ENCODE results near the gene NELFCD.
A peak's percentile ranks its signal among the peaks of the same experiment; 100 is the strongest.
"Not testable (repeated sequence)": the region's sequence is repeated elsewhere in the genome, so short reads cannot be mapped to it uniquely, and the experiment has no call there.

NELFCD gene

DNA sequence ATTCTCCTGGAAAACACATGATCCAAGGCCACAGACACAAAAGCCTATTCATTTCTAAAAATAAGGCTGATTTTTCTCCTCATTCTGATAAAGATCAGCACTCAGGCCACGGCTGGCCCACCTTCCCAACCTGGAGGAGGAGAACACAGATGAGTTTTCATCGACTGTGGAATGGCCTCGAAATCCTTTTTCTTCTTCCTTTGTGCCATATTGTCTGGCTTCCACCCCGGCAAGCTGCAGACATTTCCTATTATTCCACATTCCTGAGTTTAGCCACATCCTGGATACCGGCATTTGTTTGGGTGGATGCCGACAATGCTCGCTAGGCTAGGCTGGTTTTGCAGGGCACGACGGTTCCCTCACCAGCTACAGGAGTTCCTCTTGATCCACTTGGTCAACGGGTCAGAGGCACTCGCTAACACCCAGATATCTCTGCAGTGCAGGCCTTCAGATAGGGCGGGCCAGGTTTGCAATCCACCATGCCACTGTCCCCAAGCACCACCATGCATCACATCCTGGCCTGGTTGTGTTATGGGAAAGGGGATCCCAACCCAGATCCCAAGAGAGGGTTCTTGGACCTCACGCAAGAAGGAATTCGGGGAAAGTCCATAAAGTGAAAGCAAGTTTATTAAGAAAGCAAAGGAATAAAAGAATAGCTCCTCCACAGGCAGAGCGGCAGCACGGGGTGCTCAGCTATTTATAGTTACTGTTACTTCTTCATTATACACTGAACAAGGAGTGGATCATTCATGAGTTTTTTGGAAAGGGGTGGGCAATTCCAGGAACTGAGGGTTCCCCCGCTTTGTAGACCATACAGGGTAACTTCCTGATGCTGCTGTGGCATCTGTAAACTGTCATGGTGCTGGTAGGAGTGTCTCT, 30.2 kb downstream of the NELFCD start:
- 69 to 82% methylated on average over 12 of the region's 17 CpGs for WGBS, 2 experiments (ENCODE audit: insufficient coverage in 2 of 2)
- no peaks in the 10 kb centered on the region for H3K36me3 ChIP-seq (ENCODE audit: control insufficient read depth, insufficient read depth, low read length)
- peak overlapping the region; percentile 93 for H3K27ac ChIP-seq (ENCODE audit: low read depth, low read length, severe bottlenecking)
- H3K4me3 ChIP-seq (ENCODE audit: extremely low read depth, insufficient read depth, low read length, poor library complexity, severe bottlenecking): no peak overlapping the region
- H3K4me1 ChIP-seq (ENCODE audit: control insufficient read depth, insufficient read depth, low read length, poor library complexity, severe bottlenecking): peaks cover 29% of the 10 kb centered on the region
- no peaks in the 10 kb centered on the region for H3K9me3 ChIP-seq (ENCODE audit: control insufficient read depth, low read length)

DNA sequence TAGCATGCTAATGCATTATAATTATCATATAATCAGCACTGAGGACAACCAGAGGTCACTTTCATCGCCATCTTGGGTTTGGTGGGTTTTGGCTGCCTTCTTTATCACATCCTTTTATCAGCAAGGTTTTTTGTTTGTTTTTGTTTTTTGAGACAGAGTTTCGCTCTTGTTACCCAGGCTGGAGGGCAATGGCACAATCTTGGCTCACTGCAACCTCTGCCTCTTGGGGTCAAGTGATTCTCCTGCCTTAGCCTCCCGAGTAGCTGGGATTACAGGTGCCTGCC, 30.8 kb downstream of the NELFCD start:
- peaks cover 25% of the 10 kb centered on the region for H3K4me1 ChIP-seq (ENCODE audit: control insufficient read depth, insufficient read depth, low read length, poor library complexity, severe bottlenecking)
- WGBS, 2 experiments (ENCODE audit: insufficient coverage in 2 of 2): 72 to 85% methylated on average over 2 of the region's 3 CpGs
- H3K27ac ChIP-seq (ENCODE audit: low read depth, low read length, severe bottlenecking): peak overlapping the region; percentile 93
- H3K4me3 ChIP-seq (ENCODE audit: extremely low read depth, insufficient read depth, low read length, poor library complexity, severe bottlenecking); H3K9me3 ChIP-seq (ENCODE audit: control insufficient read depth, low read length); H3K36me3 ChIP-seq (ENCODE audit: control insufficient read depth, insufficient read depth, low read length): not testable (repeated sequence)

DNA sequence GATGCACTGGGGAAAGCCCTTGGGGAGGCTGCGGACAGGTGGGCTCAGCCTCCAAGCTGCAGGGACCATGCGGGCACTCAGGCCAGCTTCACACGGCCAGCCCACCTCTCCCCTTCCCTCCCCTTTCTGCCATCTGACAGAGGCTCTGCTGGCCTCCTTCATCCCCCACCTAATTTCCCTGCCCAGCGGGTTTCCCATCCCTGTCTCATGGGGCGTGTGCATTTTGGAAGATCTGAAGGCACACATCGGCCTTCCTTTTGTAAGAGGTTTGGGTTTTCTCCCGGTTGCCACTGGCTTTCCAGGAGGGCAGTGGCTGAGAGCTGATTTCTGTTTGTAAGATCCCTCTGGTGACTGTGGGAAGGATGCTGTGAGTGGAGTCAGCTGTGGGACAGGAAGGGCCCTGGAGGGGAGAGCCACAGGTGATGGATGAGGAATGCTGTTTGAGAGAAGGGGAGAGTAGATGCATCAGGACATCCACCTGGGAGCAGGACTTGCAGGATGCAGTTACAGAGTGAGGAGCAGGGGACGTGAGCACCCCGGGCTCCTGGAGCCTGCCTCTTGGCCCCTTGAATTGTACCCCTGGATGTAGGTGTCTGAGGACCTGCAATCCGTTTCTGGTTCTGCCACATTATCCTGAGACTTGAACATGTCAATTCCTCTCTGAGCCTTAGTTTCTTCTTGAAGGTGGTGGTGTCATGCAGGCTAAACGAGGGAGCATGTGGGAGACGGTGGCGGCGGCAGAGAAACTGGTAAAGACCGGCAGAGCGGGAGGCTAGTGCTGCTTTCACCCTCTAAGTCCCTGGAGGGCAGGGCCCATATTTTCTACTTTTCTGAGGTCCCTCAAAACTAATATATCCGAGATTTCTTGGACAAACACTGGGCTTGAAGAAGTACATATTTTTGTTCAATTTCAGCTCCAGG, 32.2 kb downstream of the NELFCD start:
- 86 to 88% methylated on average over 15 to 16 of the region's 17 CpGs for WGBS, 2 experiments (ENCODE audit: insufficient coverage in 2 of 2)
- H3K9me3 ChIP-seq (ENCODE audit: control insufficient read depth, low read length): no peaks in the 10 kb centered on the region
- no peak overlapping the region for H3K27ac ChIP-seq (ENCODE audit: low read depth, low read length, severe bottlenecking)
- peaks cover 6% of the 10 kb centered on the region for H3K36me3 ChIP-seq (ENCODE audit: control insufficient read depth, insufficient read depth, low read length)
- peaks cover 25% of the 10 kb centered on the region for H3K4me1 ChIP-seq (ENCODE audit: control insufficient read depth, insufficient read depth, low read length, poor library complexity, severe bottlenecking)
- H3K4me3 ChIP-seq (ENCODE audit: extremely low read depth, insufficient read depth, low read length, poor library complexity, severe bottlenecking): no peak overlapping the region

DNA sequence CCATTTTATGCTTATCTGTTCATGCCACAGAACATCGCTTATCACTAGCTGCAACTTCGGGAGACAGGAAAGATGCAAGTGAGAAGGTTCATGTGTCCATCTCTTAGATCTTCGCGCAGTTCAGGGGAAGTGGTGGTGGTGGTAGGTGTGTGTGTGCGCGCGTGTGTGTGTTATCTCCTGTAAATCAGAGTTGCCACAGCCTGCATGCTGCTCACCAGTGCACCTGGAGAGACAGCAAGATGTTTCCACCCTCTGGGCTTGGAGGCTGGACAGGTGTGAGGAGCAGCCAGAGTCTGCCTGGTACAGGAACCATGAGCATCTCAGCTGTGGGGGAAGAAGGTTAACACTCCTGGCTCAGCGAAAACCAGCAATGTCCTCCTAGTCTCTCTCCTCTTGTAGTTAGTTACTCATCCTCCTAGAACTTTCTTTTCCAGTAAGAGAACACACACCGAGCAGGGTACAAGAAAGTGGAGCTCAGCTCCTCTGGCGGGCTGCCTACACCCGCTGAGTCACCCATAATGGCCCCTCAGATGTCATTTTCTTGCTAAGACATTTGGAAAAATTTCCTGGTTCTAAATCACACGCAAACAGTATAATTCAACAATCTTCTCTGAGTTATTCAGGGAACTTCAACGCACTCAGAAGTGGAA, 33.0 kb downstream of the NELFCD start:
- Histone ChIP-seq H3K27ac (ENCODE audit: low read depth, low read length, severe bottlenecking) (no peak overlapping the region), H3K9me3 (ENCODE audit: control insufficient read depth, low read length) (no peaks in the 10 kb centered on the region), H3K36me3 (ENCODE audit: control insufficient read depth, insufficient read depth, low read length) (peaks cover 6% of the 10 kb centered on the region), H3K4me3 (ENCODE audit: extremely low read depth, insufficient read depth, low read length, poor library complexity, severe bottlenecking) (no peak overlapping the region), H3K4me1 (ENCODE audit: control insufficient read depth, insufficient read depth, low read length, poor library complexity, severe bottlenecking) (peaks cover 25% of the 10 kb centered on the region)
- WGBS, 2 experiments (ENCODE audit: insufficient coverage in 2 of 2): 93 to 99% methylated on average over 9 of the region's 13 CpGs

GRCh38 chr20:59014680-59015389, 33.8 kb downstream of the NELFCD start:
- Histone ChIP-seq H3K4me3 (ENCODE audit: extremely low read depth, insufficient read depth, low read length, poor library complexity, severe bottlenecking) (no peak overlapping the region), H3K9me3 (ENCODE audit: control insufficient read depth, low read length) (no peaks in the 10 kb centered on the region), H3K4me1 (ENCODE audit: control insufficient read depth, insufficient read depth, low read length, poor library complexity, severe bottlenecking) (peaks cover 24% of the 10 kb centered on the region), H3K27ac (ENCODE audit: low read depth, low read length, severe bottlenecking) (no peak overlapping the region), H3K36me3 (ENCODE audit: control insufficient read depth, insufficient read depth, low read length) (peaks cover 6% of the 10 kb centered on the region)
- WGBS, 2 experiments (ENCODE audit: insufficient coverage in 2 of 2): 89 to 97% methylated on average over 14 to 16 of the region's 17 CpGs

- Histone ChIP-seq H3K4me1 (ENCODE audit: control insufficient read depth, insufficient read depth, low read length, poor library complexity, severe bottlenecking) (peaks cover 18% of the 10 kb centered on the region), H3K36me3 (ENCODE audit: control insufficient read depth, insufficient read depth, low read length) (peaks cover 6% of the 10 kb centered on the region), H3K27ac (ENCODE audit: low read depth, low read length, severe bottlenecking) (no peak overlapping the region), H3K4me3 (ENCODE audit: extremely low read depth, insufficient read depth, low read length, poor library complexity, severe bottlenecking) (no peak overlapping the region), H3K9me3 (ENCODE audit: control insufficient read depth, low read length) (no peaks in the 10 kb centered on the region)
- WGBS, 2 experiments (ENCODE audit: insufficient coverage in 2 of 2): 88 to 95% methylated on average over 14 of the region's 16 CpGs
These were observed 34.4 kb downstream of the NELFCD start for GRCh38 chr20:59015411-59015810.

- no peaks in the 10 kb centered on the region for H3K9me3 ChIP-seq (ENCODE audit: control insufficient read depth, low read length)
- WGBS, 2 experiments (ENCODE audit: insufficient coverage in 2 of 2): 81 to 89% methylated on average over 9 to 12 of the region's 16 CpGs
- H3K4me1 ChIP-seq (ENCODE audit: control insufficient read depth, insufficient read depth, low read length, poor library complexity, severe bottlenecking): peaks cover 15% of the 10 kb centered on the region
- H3K36me3 ChIP-seq (ENCODE audit: control insufficient read depth, insufficient read depth, low read length): peaks cover 6% of the 10 kb centered on the region
- H3K4me3 ChIP-seq (ENCODE audit: extremely low read depth, insufficient read depth, low read length, poor library complexity, severe bottlenecking): no peak overlapping the region
- H3K27ac ChIP-seq (ENCODE audit: low read depth, low read length, severe bottlenecking): no peak overlapping the region
These were observed 35.0 kb downstream of the NELFCD start for GRCh38 chr20:59015812-59016711.

DNA sequence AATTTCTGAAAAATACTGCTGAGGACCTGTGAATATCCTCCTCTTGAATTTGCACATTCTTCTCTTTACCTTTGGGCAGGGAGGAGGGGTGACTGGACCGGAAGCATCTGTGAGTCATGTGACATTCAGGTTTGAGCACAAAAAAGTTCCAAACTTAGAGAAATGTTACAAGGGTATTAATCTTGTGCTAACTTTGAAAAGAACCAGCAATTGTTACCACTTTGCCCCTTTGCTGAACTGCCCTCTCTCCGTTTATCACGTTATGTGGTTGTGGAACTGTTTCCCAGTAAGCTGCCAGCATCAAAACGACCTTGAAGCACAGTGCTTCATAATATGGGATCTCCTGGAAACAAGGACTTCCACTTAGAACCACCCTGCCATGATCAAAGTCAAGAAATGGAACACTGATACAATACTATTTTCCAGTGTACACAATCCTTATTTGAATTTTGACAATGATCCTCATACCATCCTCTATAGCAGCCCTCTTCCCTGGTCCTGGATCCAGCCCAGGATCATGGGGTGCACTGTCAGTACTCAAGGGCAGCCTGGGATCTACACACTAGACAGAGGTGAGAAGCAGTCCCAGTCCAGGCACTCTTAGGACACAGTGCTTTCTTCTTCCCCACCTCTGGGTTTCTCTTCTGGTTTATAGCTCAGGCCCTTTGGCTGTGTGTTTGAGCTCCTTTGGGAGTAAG, 35.9 kb downstream of the NELFCD start:
- WGBS, 2 experiments (ENCODE audit: insufficient coverage in 2 of 2): 82 to 96% methylated on average over 2 to 4 of the region's 4 CpGs
- H3K4me3 ChIP-seq (ENCODE audit: extremely low read depth, insufficient read depth, low read length, poor library complexity, severe bottlenecking): no peak overlapping the region

DNA sequence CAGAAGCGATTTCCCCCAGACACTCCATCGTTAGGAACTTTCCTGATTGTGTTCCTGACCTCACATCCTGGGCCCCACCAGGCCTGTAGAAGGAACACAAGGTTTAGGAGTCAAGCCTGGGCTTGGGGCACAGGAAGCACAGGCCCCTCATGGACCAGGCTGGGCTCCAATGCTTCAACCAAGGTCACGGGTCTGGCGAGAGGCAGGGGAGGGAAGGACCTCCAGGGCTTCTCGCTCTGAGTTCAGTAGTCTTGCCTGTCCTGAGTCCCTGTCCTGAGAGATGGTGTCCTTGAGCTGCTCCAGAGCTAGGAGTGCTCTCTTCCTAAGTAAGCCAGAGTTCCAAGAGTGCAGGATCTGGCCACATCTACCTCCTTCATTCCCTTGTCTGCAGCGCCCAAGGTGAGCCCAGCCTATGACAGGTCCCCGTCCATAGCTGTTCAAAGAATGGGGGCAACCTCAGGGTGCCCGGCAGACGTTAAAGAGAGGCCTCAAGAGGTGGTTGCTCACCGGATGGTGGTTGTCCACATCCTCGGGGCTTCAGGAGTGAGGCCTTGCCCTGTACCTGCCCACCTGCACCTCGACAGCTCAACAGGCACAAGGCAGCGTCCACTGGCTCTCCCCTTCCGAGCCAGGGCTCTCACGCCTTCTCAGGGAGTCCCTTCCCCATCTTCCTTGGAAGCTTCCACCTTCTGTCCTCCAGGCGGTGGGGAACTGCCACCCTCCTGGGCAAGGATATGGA, 36.6 kb downstream of the NELFCD start:
- Histone ChIP-seq H3K36me3 (ENCODE audit: control insufficient read depth, insufficient read depth, low read length) (peaks cover 9% of the 10 kb centered on the region), H3K27ac (ENCODE audit: low read depth, low read length, severe bottlenecking) (no peak overlapping the region), H3K4me3 (ENCODE audit: extremely low read depth, insufficient read depth, low read length, poor library complexity, severe bottlenecking) (no peak overlapping the region), H3K9me3 (ENCODE audit: control insufficient read depth, low read length) (no peaks in the 10 kb centered on the region), H3K4me1 (ENCODE audit: control insufficient read depth, insufficient read depth, low read length, poor library complexity, severe bottlenecking) (peaks cover 14% of the 10 kb centered on the region)
- WGBS, 2 experiments (ENCODE audit: insufficient coverage in 2 of 2): 95 to 97% methylated on average over 11 to 14 of the region's 16 CpGs

More for the DNA sequence above, 35.9 kb downstream of the NELFCD start:
- no peak overlapping the region for H3K27ac ChIP-seq (ENCODE audit: low read depth, low read length, severe bottlenecking)
- peaks cover 6% of the 10 kb centered on the region for H3K36me3 ChIP-seq (ENCODE audit: control insufficient read depth, insufficient read depth, low read length)
- peaks cover 14% of the 10 kb centered on the region for H3K4me1 ChIP-seq (ENCODE audit: control insufficient read depth, insufficient read depth, low read length, poor library complexity, severe bottlenecking)
- H3K9me3 ChIP-seq (ENCODE audit: control insufficient read depth, low read length): no peaks in the 10 kb centered on the region
